Suprapubic skin (tissue), 3 donors: ENCODE results near the gene SNX2.
"Not testable (repeated sequence)": the region's sequence is repeated elsewhere in the genome, so short reads cannot be mapped to it uniquely, and the experiment has no call there.

ENCODE experiments used
- CTCF ChIP-seq, 2 donors: fragments of 200-600 bp in 1 of 2; fragments of 450-650 bp in 1 of 2; sonication (generic) in 1 of 2; IDR thresholded peaks; one replicate each; pipeline ENCODE4 v1.5.1; 2016 to 2019; ENCODE audit warnings: antibody characterized with exemption in 2 of 2, mild to moderate bottlenecking in 1 of 2, moderate library complexity in 1 of 2
- EP300 ChIP-seq: sonication (generic); formaldehyde crosslinking; IDR thresholded peaks from one replicate; pipeline ENCODE4 v1.6.1; 2017; ENCODE audit warnings: antibody characterized with exemption
- POLR2A ChIP-seq, 2 donors: fragments of 450-650 bp; IDR thresholded peaks; one replicate each; pipeline ENCODE4 v1.6.1; 2017; ENCODE audit warnings: antibody characterized with exemption in 2 of 2, mild to moderate bottlenecking in 2 of 2, moderate library complexity in 2 of 2

DNA sequence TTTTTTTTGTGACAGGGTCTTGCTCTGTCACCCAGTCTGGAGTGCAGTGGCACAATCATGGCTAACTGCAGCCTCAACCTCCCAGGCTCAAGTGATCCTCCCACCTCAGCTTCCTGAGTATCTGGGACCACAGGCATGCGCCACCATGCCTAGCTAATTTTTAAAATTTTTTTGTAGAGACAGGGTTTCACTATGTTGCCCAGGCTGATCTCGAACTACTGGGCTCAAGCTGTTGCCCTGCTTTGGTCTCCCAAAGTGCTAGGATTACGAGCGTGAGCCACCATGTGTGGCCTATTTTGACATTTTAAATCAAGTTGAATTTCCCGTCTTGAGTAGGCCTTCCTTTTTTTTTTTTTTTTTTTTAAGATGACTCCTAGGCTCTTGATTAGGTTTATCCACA is 13.0 kb upstream of the SNX2 start:
- not testable (repeated sequence) for TF ChIP-seq POLR2A (IDR thresholded peaks at IDR 0.05); CTCF (IDR thresholded peaks at IDR 0.05); EP300
